Liver (tissue), 9 donors: ENCODE measurements around the gene FRMD4B. TPM values are rescaled to one million over a fixed set of nuclear protein-coding genes. Genes with fewer than 3 reads are reported as not detected.

Experiments used
- DNase-seq: peaks from one replicate; pipeline ENCODE4 v3.0.0-alpha.2; 2017; ENCODE audit warnings: low spot score
- H3K27ac ChIP-seq, 2 donors: one replicate each; pipeline ENCODE4 v1.7.0; 2013; ENCODE audit warnings: inconsistent platforms in 2 of 2, low read length in 2 of 2, control low read depth in 1 of 2, low read depth in 1 of 2, mild to moderate bottlenecking in 1 of 2
- H3K27me3 ChIP-seq, 4 donors: one replicate each; pipeline versions ENCODE4 v1.6.1 to v1.7.0; 2013; ENCODE audit warnings: low read length in 3 of 4, inconsistent platforms in 1 of 4, mild to moderate bottlenecking in 1 of 4, moderate library complexity in 1 of 4; ENCODE audit not compliant: control insufficient read depth in 4 of 4, insufficient read depth in 4 of 4
- H3K36me3 ChIP-seq, 4 donors: one replicate each; pipeline versions ENCODE4 v1.6.1 to v1.7.0; 2013; ENCODE audit warnings: low read length in 3 of 4, mild to moderate bottlenecking in 3 of 4, low read depth in 1 of 4, moderate library complexity in 1 of 4; ENCODE audit not compliant: control insufficient read depth in 4 of 4, insufficient read depth in 3 of 4
- H3K4me1 ChIP-seq, 4 donors: one replicate each; pipeline versions ENCODE4 v1.6.1 to v1.7.0; 2013; ENCODE audit warnings: low read length in 3 of 4, mild to moderate bottlenecking in 3 of 4, moderate library complexity in 1 of 4; ENCODE audit not compliant: control insufficient read depth in 4 of 4, insufficient read depth in 4 of 4
- H3K4me3 ChIP-seq, 3 donors: one replicate each; pipeline versions ENCODE4 v1.6.1 to v1.7.0; 2013; ENCODE audit warnings: low read length in 3 of 3, control low read depth in 1 of 3, low read depth in 1 of 3, mild to moderate bottlenecking in 1 of 3
- H3K9ac ChIP-seq, 2 donors: one replicate each; pipeline ENCODE4 v1.7.0; 2013; ENCODE audit warnings: low read length in 2 of 2, mild to moderate bottlenecking in 2 of 2, moderate library complexity in 2 of 2, control low read depth in 1 of 2, low read depth in 1 of 2
- H3K9me3 ChIP-seq, 4 donors: one replicate each; pipeline versions ENCODE4 v1.6.1 to v1.7.0; 2013; ENCODE audit warnings: low read length in 3 of 4; ENCODE audit not compliant: control insufficient read depth in 4 of 4
- ATF3 ChIP-seq: IDR thresholded peaks from 2 replicates; pipeline ENCODE4 v1.6.1; 2016; ENCODE audit warnings: antibody characterized with exemption
- CTCF ChIP-seq: fragments of 150-350 bp; IDR thresholded peaks from 2 replicates; pipeline ENCODE4 v1.5.1; 2017; ENCODE audit warnings: improper control_type of control experiment, low read depth, low read length; ENCODE audit not compliant: missing input control
- EGR1 ChIP-seq, 2 donors: IDR thresholded peaks; 2 replicates each; pipeline ENCODE4 v1.6.1; 2016 to 2018; ENCODE audit warnings: antibody characterized with exemption in 2 of 2, low read depth in 2 of 2
- FOXA1 ChIP-seq: IDR thresholded peaks from 2 replicates; pipeline ENCODE4 v1.6.1; 2016; ENCODE audit warnings: antibody characterized with exemption
- FOXA2 ChIP-seq: IDR thresholded peaks from 2 replicates; pipeline ENCODE4 v1.6.1; 2016; ENCODE audit warnings: antibody characterized with exemption
- GABPA ChIP-seq, 2 donors: IDR thresholded peaks in 1 of 2; conservative IDR thresholded peaks in 1 of 2; 2 replicates each; pipeline ENCODE4 v1.6.1; 2016; ENCODE audit warnings: antibody characterized with exemption in 2 of 2, mild to moderate bottlenecking in 1 of 2, moderate library complexity in 1 of 2
- HNF4A ChIP-seq, 2 donors: conservative IDR thresholded peaks; 2 replicates each; pipeline ENCODE4 v1.6.1; 2016; ENCODE audit warnings: antibody characterized with exemption in 2 of 2, mild to moderate bottlenecking in 2 of 2
- HNF4G ChIP-seq: IDR thresholded peaks from 2 replicates; pipeline ENCODE4 v1.6.1; 2016; ENCODE audit warnings: antibody characterized with exemption
- RAD21 ChIP-seq, 2 donors: IDR thresholded peaks; 2 replicates each; pipeline ENCODE4 v1.6.1; 2016; ENCODE audit warnings: antibody characterized with exemption in 2 of 2, mild to moderate bottlenecking in 2 of 2
- REST ChIP-seq: IDR thresholded peaks from 2 replicates; pipeline ENCODE4 v1.6.1; 2016; ENCODE audit warnings: antibody characterized with exemption, mild to moderate bottlenecking
- TAF1 ChIP-seq: conservative IDR thresholded peaks from 2 replicates; pipeline ENCODE4 v1.6.1; 2016; ENCODE audit warnings: antibody characterized with exemption, mild to moderate bottlenecking
- ZBTB33 ChIP-seq: IDR thresholded peaks from 2 replicates; pipeline ENCODE4 v1.6.1; 2016; ENCODE audit warnings: antibody characterized with exemption
- WGBS: extraction: QIAGEN DNeasy Blood & Tissue Kit; methylation state at CpG from one replicate; pipeline ENCODE4 v1.1.7; 2013; 5-methylcytosine and 5-hydroxymethylcytosine counted together
- polyA plus RNA-seq, 2 donors: library from polyadenylated mRNA; stranded (reverse) in 1 of 2; unstranded in 1 of 2; fragments of 200-250 nt in 1 of 2; fragments of >200 nt in 1 of 2; fragmentation: Nextera tagmentation in 1 of 2; extraction: Ambion mirVana in 1 of 2; gene quantifications; one replicate each; pipeline versions ENCODE4 v1.2.1 to v1.2.3, GENCODE V29; 2013 to 2015
- total RNA-seq, 2 donors: library from RNA; depleted of rRNA; stranded (reverse); fragments of >200 nt; gene quantifications; one replicate each; pipeline ENCODE4 v1.2.3, GENCODE V29; 2014
- donor health status: healthy.
- donor health status: healthy.
- donor health status: healthy.
- donor health status: healthy.
- donor health status: healthy.

Gene FRMD4B
- total and polyA plus RNA-seq, 4 donors = 7.3 to 22.6 (median 15.0) TPM

- Histone ChIP-seq H3K4me3 (no peak overlapping the region), H3K9ac (no peak overlapping the region)
Measured at GRCh38 chr3:69231929-69232440, 153.9 kb downstream of the FRMD4B start.

DNA sequence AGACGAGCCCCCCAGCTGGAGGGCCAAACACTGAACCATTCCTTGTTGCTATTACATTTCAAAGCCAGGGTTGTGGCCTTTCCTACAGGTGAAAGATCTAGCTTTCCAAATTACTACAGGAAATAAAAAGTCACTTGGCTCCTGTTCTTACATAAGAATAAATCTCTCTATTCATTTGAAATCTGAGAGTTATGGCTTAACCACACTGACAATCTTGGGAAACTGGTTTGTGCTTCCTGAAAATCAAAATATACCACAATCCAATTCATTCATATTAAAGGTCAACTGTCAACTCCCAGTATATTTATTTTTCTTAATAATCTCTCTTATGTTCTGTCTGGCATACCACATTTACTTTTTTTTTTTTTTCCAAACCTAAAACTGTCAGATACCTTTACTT is 159.8 kb downstream of the FRMD4B start:
- no peaks in the 10 kb centered on the region for H3K27me3 ChIP-seq
- no peak overlapping the region for H3K4me3 ChIP-seq
- TF ChIP-seq FOXA2 (no peak), RAD21 (IDR thresholded peaks at IDR 0.05) (no peak), EGR1 (IDR thresholded peaks at IDR 0.05; ENCODE audit: low read depth in 2 of 2) (no peak), ATF3 (no peak), TAF1 (no peak), FOXA1 (no peak), HNF4A (conservative IDR thresholded peaks at IDR 0.05) (no peak), CTCF (no peak), REST (no peak), HNF4G (no peak), ZBTB33 (no peak), GABPA (IDR thresholded peaks at IDR 0.05 in 1 of 2, conservative IDR thresholded peaks at IDR 0.05 in 1 of 2) (no peak)
- H3K9ac ChIP-seq = no peak overlapping the region
- DNase-seq = no peak
- H3K4me1 ChIP-seq = peaks cover 0 to 7% (median 0%) of the 10 kb centered on the region in 4 donors
- no peak overlapping the region for H3K27ac ChIP-seq
- WGBS = 80% methylated on average over 1 of the region's 1 CpG
- H3K9me3 ChIP-seq = no peaks in the 10 kb centered on the region
- H3K36me3 ChIP-seq = peaks cover 0 to 12% (median 0%) of the 10 kb centered on the region in 4 donors

More at GRCh38 chr3:69231929-69232440, 153.9 kb downstream of the FRMD4B start:
- 70% methylated on average over 6 of the region's 6 CpGs for WGBS
- no peak for TF ChIP-seq HNF4G
- TF ChIP-seq RAD21 (IDR thresholded peaks at IDR 0.05) = no peak
- H3K27me3 ChIP-seq = no peaks in the 10 kb centered on the region
- peaks cover 0 to 9% (median 2%) of the 10 kb centered on the region in 4 donors for H3K4me1 ChIP-seq
- DNase-seq = no peak
- no peak overlapping the region for H3K27ac ChIP-seq
- H3K9me3 ChIP-seq = no peaks in the 10 kb centered on the region
- H3K36me3 ChIP-seq = peaks cover 0 to 5% (median 3%) of the 10 kb centered on the region in 4 donors
